SU-DHL-6 (cell line): ENCODE results near the gene NFE2L1.

Experiments used
- CTCF ChIP-seq: fragments of 200-600 bp; sonication (generic); IDR thresholded peaks from one replicate; pipeline ENCODE4 v1.5.1; 2017; ENCODE audit warnings: antibody characterized with exemption, mild to moderate bottlenecking, low read length, moderate library complexity; ENCODE audit not compliant: insufficient read depth, poor library complexity, severe bottlenecking
- EZH2phosphoT487 ChIP-seq: fragments of 200-600 bp; sonication (generic), shearing (Covaris generic); conservative IDR thresholded peaks from 2 replicates; pipeline ENCODE4 v1.6.1; 2018; ENCODE audit warnings: mild to moderate bottlenecking, antibody characterized with exemption, low read length, moderate library complexity, mixed read lengths

DNA sequence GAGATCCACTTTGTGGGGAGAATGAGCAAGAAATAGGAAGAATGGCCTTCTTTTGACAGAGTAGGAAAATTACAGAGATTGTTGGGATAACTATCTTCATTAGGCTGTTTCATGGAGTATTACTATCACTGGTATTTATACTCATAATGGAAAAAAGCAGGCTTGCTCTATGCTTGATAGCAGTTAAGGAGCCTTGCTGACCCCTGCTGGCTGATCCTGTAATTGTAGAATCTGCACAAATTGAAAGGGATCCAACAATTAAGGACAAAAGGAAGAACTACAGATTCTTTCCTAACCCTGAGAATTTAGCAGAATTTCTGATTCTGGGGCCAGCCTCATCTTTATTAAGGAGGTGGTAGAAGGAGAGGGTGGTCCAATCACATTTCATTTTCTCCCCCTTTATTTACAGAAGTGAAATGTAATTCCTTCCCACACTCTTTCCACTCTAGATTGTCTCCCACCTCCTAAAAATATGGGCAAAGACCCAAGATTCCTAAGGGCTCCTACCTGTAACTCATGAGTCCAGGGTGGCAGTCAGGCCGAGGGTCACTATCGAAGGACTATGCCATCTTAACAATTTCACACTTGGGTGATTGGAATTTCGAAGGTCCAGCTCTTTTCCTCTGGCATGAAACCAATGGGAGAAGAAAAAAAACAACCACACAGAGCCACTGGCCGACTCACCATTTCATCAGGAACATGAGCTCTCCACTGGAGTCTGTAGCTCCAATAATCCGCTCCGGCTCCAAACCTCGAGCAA, 26.3 kb downstream of the NFE2L1 start:
- peak; percentile 80 for TF ChIP-seq CTCF
- no peak for TF ChIP-seq EZH2phosphoT487
